IMR-90 (cell line): ENCODE results near the gene GALM. TPM values are rescaled to one million over a fixed set of nuclear protein-coding genes. Genes with fewer than 3 reads are reported as not detected.

ENCODE experiments used
- ATAC-seq: fragments of 200-7000 bp; cut with Tn5 transposase; 2 replicates; pipeline ENCODE4 v1.9.1; 2020; ENCODE audit warnings: low read depth, mild to moderate bottlenecking, moderate library complexity
- BruUV-seq: library from RNA; stranded (reverse); fragments of 400-500 nt; replicated peaks from 2 replicates; lab custom pipeline; 2021; lab: Mats Ljungman, UMichigan
- CTCF ChIA-PET: fragments of 300-600 bp; formaldehyde crosslinking; extraction: SDS; loops from one replicate; lab custom pipeline; 2021; ENCODE audit warnings: antibody characterized with exemption; lab: Yijun Ruan, JAX
- POLR2A ChIA-PET: fragments of 300-600 bp; sonication (Branson Sonifier 250); formaldehyde crosslinking; loops from one replicate; lab custom pipeline; 2022; ENCODE audit warnings: antibody characterized with exemption; ENCODE audit not compliant: unreplicated experiment; lab: Charles Lee
- DNase-seq: peaks from one replicate; pipeline ENCODE4 v3.0.0; 2013
- H2AFZ ChIP-seq: replicated peaks from 2 replicates; pipeline ENCODE3; 2013; ENCODE audit warnings: low read length, mild to moderate bottlenecking; ENCODE audit not compliant: poor library complexity
- H2AK5ac ChIP-seq: 2 replicates; pipeline ENCODE4 v1.6.1; 2013; ENCODE audit warnings: low read depth, low read length, inconsistent platforms
- H2AK9ac ChIP-seq: replicated peaks from 2 replicates; pipeline ENCODE3; 2013; ENCODE audit warnings: mild to moderate bottlenecking, low read depth, low read length, moderate library complexity; ENCODE audit not compliant: poor library complexity
- H2BK120ac ChIP-seq: 2 replicates; pipeline ENCODE4 v1.6.1; 2013; ENCODE audit warnings: low read depth, low read length, inconsistent platforms
- H2BK15ac ChIP-seq: 3 replicates; pipeline ENCODE4 v1.6.1; 2013; ENCODE audit warnings: low read depth, low read length, inconsistent platforms
- H2BK20ac ChIP-seq: 2 replicates; pipeline ENCODE4 v1.6.1; 2013; ENCODE audit warnings: low read depth, mild to moderate bottlenecking, inconsistent platforms, low read length, moderate library complexity
- H2BK5ac ChIP-seq: 2 replicates; pipeline ENCODE4 v1.6.1; 2013; ENCODE audit warnings: mild to moderate bottlenecking, low read depth, low read length, inconsistent platforms; ENCODE audit not compliant: poor library complexity, severe bottlenecking
- H3K14ac ChIP-seq: replicated peaks from 2 replicates; pipeline ENCODE4 v1.6.1; 2013; ENCODE audit warnings: low read depth, low read length, inconsistent platforms
- H3K18ac ChIP-seq: 2 replicates; pipeline ENCODE4 v1.6.1; 2013; ENCODE audit warnings: low read depth, low read length, control low read depth
- H3K23ac ChIP-seq: 2 replicates; pipeline ENCODE4 v1.6.1; 2013; ENCODE audit warnings: low read depth, low read length, inconsistent platforms
- H3K27ac ChIP-seq: 2 replicates; pipeline ENCODE4 v1.5.1; 2013; ENCODE audit warnings: mild to moderate bottlenecking, control low read depth, low read length; ENCODE audit not compliant: insufficient read depth
- H3K27me3 ChIP-seq: 2 replicates; pipeline ENCODE4 v1.6.1; 2013; ENCODE audit warnings: low read length; ENCODE audit not compliant: control insufficient read depth, insufficient read depth
- H3K36me3 ChIP-seq: 2 replicates; pipeline ENCODE4 v1.6.1; 2013; ENCODE audit warnings: low read length, mixed read lengths; ENCODE audit not compliant: control insufficient read depth, insufficient read depth
- H3K4ac ChIP-seq: 2 replicates; pipeline ENCODE4 v1.6.1; 2013; ENCODE audit warnings: low read depth, low read length, inconsistent platforms
- H3K4me1 ChIP-seq: 2 replicates; pipeline ENCODE4 v1.6.1; 2013; ENCODE audit warnings: low read length, mixed read lengths; ENCODE audit not compliant: control insufficient read depth, insufficient read depth
- H3K4me2 ChIP-seq: 2 replicates; pipeline ENCODE4 v1.6.1; 2013; ENCODE audit warnings: low read depth, mild to moderate bottlenecking, control low read depth, low read length, moderate library complexity
- H3K4me3 ChIP-seq: 2 replicates; pipeline ENCODE4 v1.5.1; 2013; ENCODE audit warnings: low read depth, mild to moderate bottlenecking, control low read depth, low read length, moderate library complexity; ENCODE audit not compliant: insufficient read depth
- H3K56ac ChIP-seq: 2 replicates; pipeline ENCODE4 v1.6.1; 2013; ENCODE audit warnings: low read length, inconsistent platforms; ENCODE audit not compliant: insufficient read depth; ENCODE audit errors: extremely low read depth
- H3K79me1 ChIP-seq, 2 experiments: 2 replicates each; pipeline ENCODE4 v1.6.1; 2013; ENCODE audit warnings: low read length in 2 of 2, inconsistent platforms in 1 of 2, low read depth in 1 of 2
- H3K9ac ChIP-seq: 2 replicates; pipeline ENCODE4 v1.6.1; 2013; ENCODE audit warnings: low read depth, low read length, control low read depth
- H3K9me1 ChIP-seq: 2 replicates; pipeline ENCODE4 v1.6.1; 2013; ENCODE audit warnings: low read length, inconsistent platforms; ENCODE audit not compliant: insufficient read depth
- H3K9me3 ChIP-seq: 2 replicates; pipeline ENCODE4 v1.6.1; 2013; ENCODE audit warnings: low read length; ENCODE audit not compliant: control insufficient read depth, insufficient read depth
- H4K20me1 ChIP-seq: 2 replicates; pipeline ENCODE4 v1.6.1; 2013; ENCODE audit warnings: low read length, inconsistent platforms; ENCODE audit not compliant: insufficient read depth
- H4K5ac ChIP-seq: 2 replicates; pipeline ENCODE4 v1.6.1; 2013; ENCODE audit warnings: mild to moderate bottlenecking, low read depth, low read length, control low read depth
- H4K8ac ChIP-seq, 2 experiments: 2 replicates each; pipeline ENCODE4 v1.6.1; 2013; ENCODE audit warnings: low read depth in 2 of 2, low read length in 2 of 2, control low read depth in 1 of 2, inconsistent platforms in 1 of 2
- H4K91ac ChIP-seq: 2 replicates; pipeline ENCODE4 v1.6.1; 2013; ENCODE audit warnings: low read depth, low read length, inconsistent platforms; ENCODE audit not compliant: insufficient read depth
- BHLHE40 ChIP-seq: fragments of 150-350 bp; IDR thresholded peaks from 2 replicates; pipeline ENCODE4 v1.6.1; 2016; ENCODE audit warnings: mild to moderate bottlenecking, low read depth, low read length
- CEBPB ChIP-seq: IDR thresholded peaks from 2 replicates; pipeline ENCODE4 v1.6.1; 2012; ENCODE audit warnings: low read depth, low read length, improper control_type of control experiment
- CHD1 ChIP-seq: IDR thresholded peaks from 2 replicates; pipeline ENCODE4 v1.6.1; 2012; ENCODE audit warnings: low read depth, low read length, improper control_type of control experiment
- ELK1 ChIP-seq: fragments of 150-350 bp; IDR thresholded peaks from 2 replicates; pipeline ENCODE4 v1.6.1; 2016; ENCODE audit warnings: low read depth, mild to moderate bottlenecking, low read length, moderate library complexity, borderline replicate concordance
- FOS ChIP-seq: fragments of 150-350 bp; IDR thresholded peaks from 2 replicates; pipeline ENCODE4 v1.6.1; 2016; ENCODE audit warnings: low read depth, low read length
- MAFK ChIP-seq: IDR thresholded peaks from 2 replicates; pipeline ENCODE4 v1.6.1; 2012; ENCODE audit warnings: low read depth, low read length, improper control_type of control experiment
- MAZ ChIP-seq: IDR thresholded peaks from 2 replicates; pipeline ENCODE4 v1.6.1; 2012; ENCODE audit warnings: low read depth, mild to moderate bottlenecking, low read length, improper control_type of control experiment, moderate library complexity, borderline replicate concordance
- MXI1 ChIP-seq: IDR thresholded peaks from 2 replicates; pipeline ENCODE4 v1.6.1; 2012; ENCODE audit warnings: low read depth, mild to moderate bottlenecking, low read length, moderate library complexity, borderline replicate concordance
- NFE2L2 ChIP-seq: fragments of 150-350 bp; IDR thresholded peaks from 2 replicates; pipeline ENCODE4 v1.6.1; 2016; ENCODE audit warnings: low read depth, mild to moderate bottlenecking, low read length
- POLR2A ChIP-seq: IDR thresholded peaks from 2 replicates; pipeline ENCODE4 v1.6.1; 2012; ENCODE audit warnings: mild to moderate bottlenecking, low read depth, low read length
- RAD21 ChIP-seq: IDR thresholded peaks from 2 replicates; pipeline ENCODE4 v1.6.1; 2012; ENCODE audit warnings: low read length, improper control_type of control experiment
- RCOR1 ChIP-seq: IDR thresholded peaks from 2 replicates; pipeline ENCODE4 v1.6.1; 2012; ENCODE audit warnings: mild to moderate bottlenecking, low read length, improper control_type of control experiment; ENCODE audit not compliant: insufficient replicate concordance
- RFX5 ChIP-seq: IDR thresholded peaks from 2 replicates; pipeline ENCODE4 v1.8.0; 2012; ENCODE audit warnings: low read depth, mild to moderate bottlenecking, low read length, moderate library complexity
- SMC3 ChIP-seq: fragments of 150-350 bp; IDR thresholded peaks from 2 replicates; pipeline ENCODE4 v1.6.1; 2016; ENCODE audit warnings: low read depth, mild to moderate bottlenecking, antibody characterized with exemption, low read length, moderate library complexity
- USF2 ChIP-seq: fragments of 150-350 bp; IDR thresholded peaks from 2 replicates; pipeline ENCODE4 v1.6.1; 2017; ENCODE audit warnings: mild to moderate bottlenecking, antibody characterized with exemption, low read length, low read depth
- WGBS, 2 experiments: methylation state at CpG; one replicate each; pipeline versions ENCODE4 v1.1.5 to v1.1.7; 2013; ENCODE audit warnings: missing lambda C conversion rate in 2 of 2; ENCODE audit not compliant: insufficient read length in 1 of 2; ENCODE audit errors: extremely low coverage in 2 of 2; 5-methylcytosine and 5-hydroxymethylcytosine counted together
- dilution Hi-C: fragments of 300-500 bp; cut with HindIII; formaldehyde crosslinking; loops from one replicate; pipeline ENCODE4 v1.14.3; 2018; ENCODE audit warnings: low sequenced_read_pairs; ENCODE audit not compliant: unreplicated experiment
- in situ Hi-C: fragments of 300-500 bp; cut with MboI; formaldehyde crosslinking; loops from 3 replicates; pipeline ENCODE4 v1.14.3; 2019; ENCODE audit warnings: low sequenced_read_pairs, inconsistent platforms, mixed read lengths
- intact Hi-C: fragments of 100-400 bp; cut with micrococcal nuclease; formaldehyde crosslinking; loops from 2 replicates; pipeline ENCODE4 v1.10.0; 2022
- polyA plus RNA-seq, 3 experiments: library from polyadenylated mRNA; depleted of rRNA; stranded (reverse); fragments of >200 nt; gene quantifications; 2 replicates each; pipeline ENCODE4 v1.2.3, GENCODE V29; 2012; ENCODE audit warnings: low replicate concordance in 1 of 3
- total RNA-seq: library from RNA; depleted of rRNA; stranded (reverse); fragments of >200 nt; gene quantifications from 2 replicates; pipeline ENCODE4 v1.2.3, GENCODE V29; 2012
- TF ChIP-seq, protein P1 (sequence below): conservative IDR thresholded peaks from 2 replicates; pipeline ENCODE4 v1.5.1; 2012; ENCODE audit warnings: mild to moderate bottlenecking, low read depth, low read length, improper control_type of control experiment

Gene GALM
- total and polyA plus RNA-seq, 2 of the 4 experiments (the other 2 are of a cell fraction), result 12.1 to 24.2 TPM

GRCh38 chr2:38704664-38705063 lies 38.8 kb downstream of the GALM start:
- peaks cover 5 to 28% of the 10 kb centered on the region in 2 experiments for H3K79me1 ChIP-seq
- TF ChIP-seq RFX5 (no peak), BHLHE40 (no peak), MXI1 (no peak), POLR2A (no peak), CHD1 (no peak), MAFK (no peak), NFE2L2 (no peak), MAZ (no peak), FOS (no peak), USF2 (no peak), CEBPB (no peak), RAD21 (no peak), SMC3 (no peak), RCOR1 (no peak), ELK1 (no peak)
- TF ChIP-seq, protein P1, sequence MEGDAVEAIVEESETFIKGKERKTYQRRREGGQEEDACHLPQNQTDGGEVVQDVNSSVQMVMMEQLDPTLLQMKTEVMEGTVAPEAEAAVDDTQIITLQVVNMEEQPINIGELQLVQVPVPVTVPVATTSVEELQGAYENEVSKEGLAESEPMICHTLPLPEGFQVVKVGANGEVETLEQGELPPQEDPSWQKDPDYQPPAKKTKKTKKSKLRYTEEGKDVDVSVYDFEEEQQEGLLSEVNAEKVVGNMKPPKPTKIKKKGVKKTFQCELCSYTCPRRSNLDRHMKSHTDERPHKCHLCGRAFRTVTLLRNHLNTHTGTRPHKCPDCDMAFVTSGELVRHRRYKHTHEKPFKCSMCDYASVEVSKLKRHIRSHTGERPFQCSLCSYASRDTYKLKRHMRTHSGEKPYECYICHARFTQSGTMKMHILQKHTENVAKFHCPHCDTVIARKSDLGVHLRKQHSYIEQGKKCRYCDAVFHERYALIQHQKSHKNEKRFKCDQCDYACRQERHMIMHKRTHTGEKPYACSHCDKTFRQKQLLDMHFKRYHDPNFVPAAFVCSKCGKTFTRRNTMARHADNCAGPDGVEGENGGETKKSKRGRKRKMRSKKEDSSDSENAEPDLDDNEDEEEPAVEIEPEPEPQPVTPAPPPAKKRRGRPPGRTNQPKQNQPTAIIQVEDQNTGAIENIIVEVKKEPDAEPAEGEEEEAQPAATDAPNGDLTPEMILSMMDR, result no peak
- peak overlapping the region; percentile 71 for H4K5ac ChIP-seq
- no peak overlapping the region for H2AFZ ChIP-seq
- peak overlapping the region; percentile 48; the same call in 1 of the 2 replicates for H2BK120ac ChIP-seq
- H3K27ac ChIP-seq, result no peak overlapping the region
- H3K4ac ChIP-seq, result peak overlapping the region; percentile 11; the same call in 1 of the 2 replicates
- peaks cover 19% of the 10 kb centered on the region for H3K4me1 ChIP-seq
- ChIA-PET POLR2A (no interaction called here), CTCF (interaction anchor here (0.6 to 0.9 kb wide), 3 partner anchors 9 to 389 kb away, joined by 3 to 6 read pairs (median 4); no protein-coding TSS in a partner anchor)
- H3K9ac ChIP-seq, result no peak overlapping the region
- H3K4me2 ChIP-seq, result no peak overlapping the region; the same call in 1 of the 2 replicates
- no CpG with 5 or more reads among the region's 2 CpGs for WGBS, 2 experiments
- H3K4me3 ChIP-seq, result no peak overlapping the region
- peak overlapping the region; percentile 59; the same call in 1 of the 3 replicates for H2BK15ac ChIP-seq
- no peaks in the 10 kb centered on the region for H3K9me3 ChIP-seq
- DNase-seq, result no peak
- intact Hi-C loops (no loop called here), in situ Hi-C loops (no loop called here), dilution Hi-C loops (no loop called here)
- no peak overlapping the region; the same call in 1 of the 2 replicates for H3K23ac ChIP-seq
- peak overlapping the region; percentile 24 for H2BK5ac ChIP-seq
- peak overlapping the region; percentile 41; the same call in 1 of the 2 replicates for H4K91ac ChIP-seq
- peak overlapping the region; percentile 50; the same call in 1 of the 2 replicates for H2BK20ac ChIP-seq
- no peaks in the 10 kb centered on the region for H4K20me1 ChIP-seq
- no peak overlapping the region for H2AK9ac ChIP-seq
- H3K9me1 ChIP-seq, result peaks cover 13% of the 10 kb centered on the region
- peak overlapping the region; percentile 74 for H3K18ac ChIP-seq
- H2AK5ac ChIP-seq, result peak overlapping the region; percentile 81; the same call in 1 of the 2 replicates
- no peaks in the 10 kb centered on the region for H3K27me3 ChIP-seq
- no TSS peak for BruUV-seq
- H3K36me3 ChIP-seq, result no peaks in the 10 kb centered on the region
- no peak overlapping the region; a peak in 2 of 4 replicates for H4K8ac ChIP-seq
- H3K56ac ChIP-seq, result no peak overlapping the region
- ATAC-seq, result no peak; the same call in 1 of the 2 replicates
- H3K14ac ChIP-seq, result 0 out of 2 replicates have a peak overlapping the region, but pooled peaks have one; percentile 75
